ENCODE results near the gene SLC6A11.

DNA sequence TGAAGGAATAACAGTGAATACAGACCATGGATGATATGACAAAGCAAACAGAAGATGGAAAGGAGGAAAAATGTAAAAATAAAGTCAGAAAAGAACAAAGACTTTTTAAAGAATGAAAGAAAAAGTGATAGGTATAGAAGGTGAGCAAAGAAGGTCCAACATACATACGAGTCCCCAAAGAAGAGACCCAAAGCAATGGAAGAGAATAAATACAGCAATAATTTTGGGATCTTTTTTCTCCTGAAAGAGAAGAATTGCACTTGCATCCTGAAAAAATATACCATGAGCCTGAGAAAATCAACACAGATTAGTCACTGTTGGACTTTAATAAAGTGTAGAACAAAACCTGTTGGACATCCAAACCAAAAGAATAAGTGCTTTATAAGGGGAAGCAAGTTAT lies 91.2 kb downstream of the SLC6A11 start:
- TF ChIP-seq, protein P1, sequence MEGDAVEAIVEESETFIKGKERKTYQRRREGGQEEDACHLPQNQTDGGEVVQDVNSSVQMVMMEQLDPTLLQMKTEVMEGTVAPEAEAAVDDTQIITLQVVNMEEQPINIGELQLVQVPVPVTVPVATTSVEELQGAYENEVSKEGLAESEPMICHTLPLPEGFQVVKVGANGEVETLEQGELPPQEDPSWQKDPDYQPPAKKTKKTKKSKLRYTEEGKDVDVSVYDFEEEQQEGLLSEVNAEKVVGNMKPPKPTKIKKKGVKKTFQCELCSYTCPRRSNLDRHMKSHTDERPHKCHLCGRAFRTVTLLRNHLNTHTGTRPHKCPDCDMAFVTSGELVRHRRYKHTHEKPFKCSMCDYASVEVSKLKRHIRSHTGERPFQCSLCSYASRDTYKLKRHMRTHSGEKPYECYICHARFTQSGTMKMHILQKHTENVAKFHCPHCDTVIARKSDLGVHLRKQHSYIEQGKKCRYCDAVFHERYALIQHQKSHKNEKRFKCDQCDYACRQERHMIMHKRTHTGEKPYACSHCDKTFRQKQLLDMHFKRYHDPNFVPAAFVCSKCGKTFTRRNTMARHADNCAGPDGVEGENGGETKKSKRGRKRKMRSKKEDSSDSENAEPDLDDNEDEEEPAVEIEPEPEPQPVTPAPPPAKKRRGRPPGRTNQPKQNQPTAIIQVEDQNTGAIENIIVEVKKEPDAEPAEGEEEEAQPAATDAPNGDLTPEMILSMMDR (IDR thresholded peaks at IDR 0.05) = no peak
- no peak for TF ChIP-seq POLR2A (IDR thresholded peaks at IDR 0.05; ENCODE audit: low read length)
- TF ChIP-seq SREBF2 (IDR thresholded peaks at IDR 0.05) = no peak
- no peak for TF ChIP-seq EP300 (IDR thresholded peaks at IDR 0.05)
- TF ChIP-seq CHD2 (IDR thresholded peaks at IDR 0.05; ENCODE audit: low read length, partially characterized antibody) = no peak
- TF ChIP-seq JUN (IDR thresholded peaks at IDR 0.05) = no peak
- TF ChIP-seq, protein P2, sequence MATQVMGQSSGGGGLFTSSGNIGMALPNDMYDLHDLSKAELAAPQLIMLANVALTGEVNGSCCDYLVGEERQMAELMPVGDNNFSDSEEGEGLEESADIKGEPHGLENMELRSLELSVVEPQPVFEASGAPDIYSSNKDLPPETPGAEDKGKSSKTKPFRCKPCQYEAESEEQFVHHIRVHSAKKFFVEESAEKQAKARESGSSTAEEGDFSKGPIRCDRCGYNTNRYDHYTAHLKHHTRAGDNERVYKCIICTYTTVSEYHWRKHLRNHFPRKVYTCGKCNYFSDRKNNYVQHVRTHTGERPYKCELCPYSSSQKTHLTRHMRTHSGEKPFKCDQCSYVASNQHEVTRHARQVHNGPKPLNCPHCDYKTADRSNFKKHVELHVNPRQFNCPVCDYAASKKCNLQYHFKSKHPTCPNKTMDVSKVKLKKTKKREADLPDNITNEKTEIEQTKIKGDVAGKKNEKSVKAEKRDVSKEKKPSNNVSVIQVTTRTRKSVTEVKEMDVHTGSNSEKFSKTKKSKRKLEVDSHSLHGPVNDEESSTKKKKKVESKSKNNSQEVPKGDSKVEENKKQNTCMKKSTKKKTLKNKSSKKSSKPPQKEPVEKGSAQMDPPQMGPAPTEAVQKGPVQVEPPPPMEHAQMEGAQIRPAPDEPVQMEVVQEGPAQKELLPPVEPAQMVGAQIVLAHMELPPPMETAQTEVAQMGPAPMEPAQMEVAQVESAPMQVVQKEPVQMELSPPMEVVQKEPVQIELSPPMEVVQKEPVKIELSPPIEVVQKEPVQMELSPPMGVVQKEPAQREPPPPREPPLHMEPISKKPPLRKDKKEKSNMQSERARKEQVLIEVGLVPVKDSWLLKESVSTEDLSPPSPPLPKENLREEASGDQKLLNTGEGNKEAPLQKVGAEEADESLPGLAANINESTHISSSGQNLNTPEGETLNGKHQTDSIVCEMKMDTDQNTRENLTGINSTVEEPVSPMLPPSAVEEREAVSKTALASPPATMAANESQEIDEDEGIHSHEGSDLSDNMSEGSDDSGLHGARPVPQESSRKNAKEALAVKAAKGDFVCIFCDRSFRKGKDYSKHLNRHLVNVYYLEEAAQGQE (IDR thresholded peaks at IDR 0.05) = no peak
